DMS153 (cell line): ENCODE measurements around the gene KMT5C.

Source experiments
- DNase-seq: peaks from one replicate; lab custom pipeline; 2025; lab: John Stamatoyannopoulos, UW

KMT5C gene

DNA sequence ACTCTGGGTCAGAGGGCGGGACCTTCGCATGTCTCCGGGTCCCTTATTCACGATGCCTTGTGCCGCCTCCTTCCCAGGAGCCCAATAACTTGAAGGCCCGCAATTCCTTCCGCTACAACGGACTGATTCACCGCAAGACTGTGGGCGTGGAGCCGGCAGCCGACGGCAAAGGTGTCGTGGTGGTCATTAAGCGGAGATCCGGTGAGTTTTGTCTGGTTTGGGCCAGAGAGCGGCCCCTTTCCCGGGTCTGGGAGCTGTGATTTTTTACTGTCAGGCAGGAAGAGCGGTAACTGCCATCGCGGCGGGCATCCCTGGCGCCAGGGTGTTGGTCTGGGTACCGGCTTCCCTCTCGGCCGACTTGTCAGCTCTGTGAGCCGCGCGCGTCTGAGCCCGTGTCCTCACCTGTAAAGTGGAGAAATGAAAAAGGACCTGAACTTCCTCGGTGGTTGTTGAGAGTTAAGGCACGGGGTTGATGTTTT, 46.9 kb downstream of the KMT5C start:
- no peak for DNase-seq

DNA sequence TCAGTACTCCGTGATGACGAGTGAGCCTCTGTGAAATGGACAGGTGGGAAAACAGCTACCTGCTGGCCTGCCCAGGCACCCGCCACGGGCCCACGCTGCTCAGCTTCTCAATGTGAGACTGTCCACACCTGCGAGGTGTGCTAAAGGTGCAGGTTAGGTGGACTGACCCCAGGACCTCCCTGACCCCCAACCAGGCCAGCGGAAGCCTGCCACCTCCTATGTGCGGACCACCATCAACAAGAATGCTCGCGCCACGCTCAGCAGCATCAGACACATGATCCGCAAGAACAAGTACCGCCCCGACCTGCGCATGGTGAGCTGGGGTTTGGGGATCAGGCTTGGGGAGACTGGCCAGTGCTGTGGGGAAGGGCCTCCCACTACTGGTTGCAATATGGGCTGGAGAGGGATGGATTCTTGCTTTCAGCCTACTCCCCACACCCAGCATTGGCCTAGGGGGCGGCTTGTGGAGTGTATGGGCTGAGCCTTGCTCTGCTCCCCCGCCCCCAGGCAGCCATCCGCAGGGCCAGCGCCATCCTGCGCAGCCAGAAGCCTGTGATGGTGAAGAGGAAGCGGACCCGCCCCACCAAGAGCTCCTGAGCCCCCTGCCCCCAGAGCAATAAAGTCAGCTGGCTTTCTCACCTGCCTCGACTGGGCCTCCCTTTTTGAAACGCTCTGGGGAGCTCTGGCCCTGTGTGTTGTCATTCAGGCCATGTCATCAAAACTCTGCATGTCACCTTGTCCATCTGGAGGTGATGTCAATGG, 48.2 kb downstream of the KMT5C start:
- DNase-seq = no peak

GRCh38 chr19:55389386-55390317, 50.0 kb downstream of the KMT5C start:
- DNase-seq = no peak

GRCh38 chr19:55390461-55390880, 50.8 kb downstream of the KMT5C start:
- DNase-seq = no peak

- DNase-seq = no peak
Observed at GRCh38 chr19:55391191-55391670, 51.6 kb downstream of the KMT5C start.

GRCh38 chr19:55391702-55392615, 52.3 kb downstream of the KMT5C start:
- DNase-seq = no peak

- DNase-seq = no peak
Observed at GRCh38 chr19:55392820-55393761, 53.4 kb downstream of the KMT5C start.
